ENCODE results near the gene BRD1. TPM values are rescaled to one million over a fixed set of nuclear protein-coding genes. Genes with fewer than 3 reads are reported as not detected.

Gene BRD1
- total and polyA plus RNA-seq, 8 donors: 14.0 to 26.3 (median 17.8) TPM

DNA sequence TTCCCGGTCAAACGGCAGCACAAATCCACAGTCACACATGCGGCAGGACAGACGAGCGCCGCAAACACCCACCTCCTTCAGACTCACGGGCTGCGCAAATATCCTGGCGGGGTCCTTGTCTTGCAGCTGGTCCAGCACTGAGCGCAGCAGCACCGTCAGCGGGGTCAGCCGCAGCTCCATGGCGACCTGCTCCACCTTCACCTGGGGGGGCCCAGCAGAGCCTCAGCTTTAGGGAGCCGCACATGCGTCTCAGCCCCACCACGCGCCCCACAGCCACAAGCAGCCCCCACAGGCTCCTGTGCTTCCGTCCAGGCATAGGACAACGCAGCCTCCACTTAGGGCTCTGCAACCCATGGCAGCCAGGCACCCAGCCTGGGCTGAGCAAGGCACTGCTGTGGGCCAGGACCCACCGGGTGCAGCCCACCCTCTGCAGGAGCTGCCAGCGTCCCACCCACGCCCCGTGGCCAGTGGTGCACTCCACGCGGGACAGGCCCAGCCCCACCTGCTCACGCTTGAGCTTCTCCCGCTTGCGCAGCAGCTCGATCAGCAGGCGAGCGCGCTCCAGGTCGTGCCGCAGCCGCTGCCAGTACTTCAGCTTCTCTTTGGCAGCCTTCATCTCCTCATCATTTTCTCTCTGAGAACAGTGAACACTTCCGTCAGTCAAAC is 29.1 kb downstream of the BRD1 start:
- Histone ChIP-seq H3K4me3 (no peak overlapping the region), H3K27me3 (no peaks in the 10 kb centered on the region), H3K9me3 (no peaks in the 10 kb centered on the region), H3K27ac (no peak overlapping the region), H3K36me3 (peaks cover 0 to 65% (median 32%) of the 10 kb centered on the region in 3 donors), H3K4me1 (no peaks in the 10 kb centered on the region)
- no peak for ATAC-seq
- TF ChIP-seq, protein P1, sequence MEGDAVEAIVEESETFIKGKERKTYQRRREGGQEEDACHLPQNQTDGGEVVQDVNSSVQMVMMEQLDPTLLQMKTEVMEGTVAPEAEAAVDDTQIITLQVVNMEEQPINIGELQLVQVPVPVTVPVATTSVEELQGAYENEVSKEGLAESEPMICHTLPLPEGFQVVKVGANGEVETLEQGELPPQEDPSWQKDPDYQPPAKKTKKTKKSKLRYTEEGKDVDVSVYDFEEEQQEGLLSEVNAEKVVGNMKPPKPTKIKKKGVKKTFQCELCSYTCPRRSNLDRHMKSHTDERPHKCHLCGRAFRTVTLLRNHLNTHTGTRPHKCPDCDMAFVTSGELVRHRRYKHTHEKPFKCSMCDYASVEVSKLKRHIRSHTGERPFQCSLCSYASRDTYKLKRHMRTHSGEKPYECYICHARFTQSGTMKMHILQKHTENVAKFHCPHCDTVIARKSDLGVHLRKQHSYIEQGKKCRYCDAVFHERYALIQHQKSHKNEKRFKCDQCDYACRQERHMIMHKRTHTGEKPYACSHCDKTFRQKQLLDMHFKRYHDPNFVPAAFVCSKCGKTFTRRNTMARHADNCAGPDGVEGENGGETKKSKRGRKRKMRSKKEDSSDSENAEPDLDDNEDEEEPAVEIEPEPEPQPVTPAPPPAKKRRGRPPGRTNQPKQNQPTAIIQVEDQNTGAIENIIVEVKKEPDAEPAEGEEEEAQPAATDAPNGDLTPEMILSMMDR (IDR thresholded peaks at IDR 0.05): no peak
- DNase-seq: peak in 3 of 6 donors; percentile 30 to 66 (median 39)
- FAIRE-seq: no peak
- intact Hi-C loops (cut with DNase I): no loop called here
- WGBS, 2 donors: 96 to 97% methylated on average over 37 of the region's 37 CpGs

DNA sequence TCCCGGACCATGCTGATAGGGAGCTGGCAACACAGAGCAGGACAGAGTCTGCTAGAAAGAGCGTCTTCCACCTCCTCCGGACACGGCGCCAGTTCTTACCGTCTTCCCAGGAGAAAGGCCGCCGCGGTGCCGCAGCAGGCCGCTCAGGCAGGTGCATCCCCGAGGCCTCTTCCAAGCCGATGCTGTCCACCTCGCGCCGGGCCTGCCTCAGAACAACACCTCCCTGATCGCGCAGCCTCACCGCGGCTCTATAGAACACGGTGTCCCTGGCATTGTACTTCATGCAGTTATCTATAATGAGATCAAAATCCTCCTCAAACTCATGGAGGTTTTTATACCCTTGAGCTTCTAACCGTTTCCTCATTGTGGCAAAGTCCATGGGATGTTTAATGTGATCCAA is 30.0 kb downstream of the BRD1 start:
- peak in 2 of 6 donors; percentile 27 to 51 for DNase-seq
- ATAC-seq: no peak
- Histone ChIP-seq H3K9me3 (no peaks in the 10 kb centered on the region), H3K4me1 (no peaks in the 10 kb centered on the region), H3K27me3 (no peaks in the 10 kb centered on the region), H3K36me3 (peaks cover 0 to 64% (median 39%) of the 10 kb centered on the region in 3 donors), H3K27ac (no peak overlapping the region), H3K4me3 (no peak overlapping the region)
- 93 to 94% methylated on average over 22 of the region's 22 CpGs for WGBS, 2 donors
- intact Hi-C loops (cut with DNase I): no loop called here
- TF ChIP-seq, protein P1 (IDR thresholded peaks at IDR 0.05): no peak
- FAIRE-seq: no peak

DNA sequence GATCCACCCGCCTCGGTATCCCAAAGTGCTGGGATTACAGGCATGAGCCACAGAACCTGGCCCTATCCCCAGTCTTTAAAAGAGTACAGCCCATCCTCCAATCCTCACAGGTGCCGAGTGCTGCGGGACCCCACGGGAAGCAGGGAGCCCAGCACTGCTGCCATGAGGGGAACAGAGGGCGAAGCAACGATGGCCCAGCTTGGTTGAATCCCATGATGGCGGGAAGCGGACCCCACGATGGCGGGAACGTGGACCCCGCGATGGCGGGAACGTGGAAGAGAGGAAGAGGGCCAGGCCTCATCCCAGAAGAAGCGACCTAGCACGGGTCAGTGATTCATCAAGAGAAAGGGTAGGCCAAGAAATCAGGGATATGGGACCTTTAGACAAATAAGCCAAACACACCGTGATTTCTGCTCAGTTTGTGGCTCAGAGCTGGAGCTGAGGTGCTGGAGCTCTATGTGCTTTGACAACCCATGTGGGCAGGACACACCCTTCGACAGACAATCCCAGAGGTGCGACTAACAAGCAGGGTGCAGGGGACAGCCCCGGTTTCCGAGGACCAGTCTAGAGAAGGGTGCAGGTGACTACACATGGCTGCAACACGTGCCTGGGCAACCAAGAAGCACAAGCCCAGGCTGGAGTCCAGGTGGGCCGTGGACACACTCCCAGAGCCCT is 30.9 kb downstream of the BRD1 start:
- FAIRE-seq (no peak), DNase-seq (peak in 2 of 6 donors; percentile 16 to 37), ATAC-seq (no peak)
- peaks cover 0 to 72% (median 41%) of the 10 kb centered on the region in 3 donors for H3K36me3 ChIP-seq
- H3K4me3 ChIP-seq: no peak overlapping the region
- H3K4me1 ChIP-seq: no peaks in the 10 kb centered on the region
- intact Hi-C loops (cut with DNase I): no loop called here
- TF ChIP-seq, protein P1 (IDR thresholded peaks at IDR 0.05): no peak
- 95% methylated on average over 25 of the region's 25 CpGs for WGBS, 2 donors
- no peaks in the 10 kb centered on the region for H3K27me3 ChIP-seq
- H3K9me3 ChIP-seq: no peaks in the 10 kb centered on the region
- no peak overlapping the region for H3K27ac ChIP-seq

DNA sequence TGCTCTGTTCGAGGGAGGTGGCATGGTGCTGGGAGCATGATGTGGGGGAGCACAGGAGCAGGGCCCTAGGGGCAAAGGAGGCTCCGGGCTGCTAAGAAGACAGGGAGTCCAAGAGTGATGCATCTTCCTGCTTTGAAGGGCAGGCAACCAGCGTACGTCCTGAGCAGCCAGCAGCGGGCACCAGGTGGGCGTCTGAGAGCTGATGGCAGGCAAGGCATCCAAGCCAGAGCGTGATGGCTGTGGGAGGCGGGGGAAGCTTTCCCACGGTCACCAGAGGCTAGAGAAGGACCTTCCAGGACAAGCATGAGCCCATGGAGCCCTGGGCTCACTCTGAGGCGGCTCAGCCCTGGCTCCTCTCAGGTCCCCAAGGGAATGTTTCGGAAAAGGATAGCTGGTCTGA is 32.2 kb downstream of the BRD1 start:
- ATAC-seq (no peak), DNase-seq (peak in 2 of 6 donors; percentile 11 to 34), FAIRE-seq (no peak)
- H3K27ac ChIP-seq: no peak overlapping the region
- no peak overlapping the region for H3K4me3 ChIP-seq
- H3K36me3 ChIP-seq: peaks cover 0 to 81% (median 41%) of the 10 kb centered on the region in 3 donors
- H3K27me3 ChIP-seq: no peaks in the 10 kb centered on the region
- no peaks in the 10 kb centered on the region for H3K4me1 ChIP-seq
- TF ChIP-seq, protein P1 (IDR thresholded peaks at IDR 0.05): no peak
- H3K9me3 ChIP-seq: no peaks in the 10 kb centered on the region
- WGBS, 2 donors: 93 to 94% methylated on average over 11 of the region's 11 CpGs
- intact Hi-C loops (cut with DNase I): no loop called here

DNA sequence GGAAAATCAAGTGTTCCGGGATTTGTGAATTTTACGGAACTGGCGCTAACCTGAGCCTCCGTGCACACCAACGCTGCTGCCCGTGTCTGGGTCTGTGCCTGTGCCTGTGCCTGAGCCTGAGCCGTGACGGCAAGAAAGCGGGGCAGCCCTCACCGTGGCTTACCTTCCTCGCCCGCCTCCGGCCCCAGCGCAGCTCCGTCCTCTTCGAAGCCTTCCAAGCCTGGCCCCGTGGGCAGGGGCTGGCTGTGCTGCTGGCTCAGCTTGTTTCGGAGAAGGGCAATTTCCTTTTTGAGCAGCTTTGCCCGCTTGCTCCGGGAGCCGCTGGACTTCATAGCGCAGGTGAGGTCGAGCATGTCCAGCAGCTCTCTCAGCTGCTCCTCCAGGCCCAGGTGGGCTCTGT is 33.8 kb downstream of the BRD1 start:
- Histone ChIP-seq H3K9me3 (no peaks in the 10 kb centered on the region), H3K36me3 (peaks cover 0 to 79% (median 41%) of the 10 kb centered on the region in 3 donors), H3K27ac (no peak overlapping the region), H3K4me3 (no peak overlapping the region), H3K27me3 (no peaks in the 10 kb centered on the region), H3K4me1 (peaks cover 0 to 6% (median 0%) of the 10 kb centered on the region in 3 donors)
- intact Hi-C loops (cut with DNase I): no loop called here
- FAIRE-seq (no peak), DNase-seq (peak in 3 of 6 donors; percentile 17 to 54 (median 33)), ATAC-seq (no peak)
- TF ChIP-seq, protein P1 (IDR thresholded peaks at IDR 0.05): no peak
- 92 to 93% methylated on average over 23 of the region's 23 CpGs for WGBS, 2 donors
